GM21381 (cell line): ENCODE data around the gene SESN1.
"Not testable (repeated sequence)": the region's sequence is repeated elsewhere in the genome, so short reads cannot be mapped to it uniquely, and the experiment has no call there.

Experiments used
- ATAC-seq: cut with Tn5 transposase; IDR thresholded peaks from one replicate; pipeline ENCODE4 v1.9.1; 2021; ENCODE audit warnings: mild to moderate bottlenecking, moderate library complexity; ENCODE audit not compliant: unreplicated experiment

Gene SESN1

DNA sequence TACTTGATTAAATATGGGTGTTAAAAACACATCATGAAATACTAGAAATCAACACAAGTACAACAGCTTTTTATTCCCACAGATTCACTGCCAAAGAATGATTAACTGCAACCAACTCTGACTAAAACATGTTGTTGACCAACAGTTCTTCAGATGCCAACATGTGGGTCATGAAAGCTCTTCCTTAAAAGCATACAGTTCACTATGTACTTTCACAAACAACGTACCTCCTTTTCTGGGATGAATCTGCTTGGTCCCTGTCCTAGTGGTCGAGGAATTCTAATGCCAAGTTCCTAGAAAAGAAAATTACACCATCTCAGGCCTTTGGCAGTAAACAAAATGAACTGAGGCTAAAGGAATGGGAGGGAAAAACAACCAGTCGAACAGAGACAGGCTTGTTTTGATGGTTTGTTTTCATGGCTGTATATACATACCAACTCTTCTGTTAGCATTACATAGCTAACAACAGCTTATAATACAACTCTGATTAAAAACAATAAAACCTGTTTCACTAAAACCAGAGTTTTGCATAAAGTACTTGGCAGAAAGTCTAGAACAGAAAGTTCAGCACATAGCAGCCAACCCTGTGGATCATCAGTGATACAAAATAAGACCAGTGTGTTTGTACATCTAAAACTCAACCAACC is 92.5 kb downstream of the SESN1 start:
- ATAC-seq, result no peak

DNA sequence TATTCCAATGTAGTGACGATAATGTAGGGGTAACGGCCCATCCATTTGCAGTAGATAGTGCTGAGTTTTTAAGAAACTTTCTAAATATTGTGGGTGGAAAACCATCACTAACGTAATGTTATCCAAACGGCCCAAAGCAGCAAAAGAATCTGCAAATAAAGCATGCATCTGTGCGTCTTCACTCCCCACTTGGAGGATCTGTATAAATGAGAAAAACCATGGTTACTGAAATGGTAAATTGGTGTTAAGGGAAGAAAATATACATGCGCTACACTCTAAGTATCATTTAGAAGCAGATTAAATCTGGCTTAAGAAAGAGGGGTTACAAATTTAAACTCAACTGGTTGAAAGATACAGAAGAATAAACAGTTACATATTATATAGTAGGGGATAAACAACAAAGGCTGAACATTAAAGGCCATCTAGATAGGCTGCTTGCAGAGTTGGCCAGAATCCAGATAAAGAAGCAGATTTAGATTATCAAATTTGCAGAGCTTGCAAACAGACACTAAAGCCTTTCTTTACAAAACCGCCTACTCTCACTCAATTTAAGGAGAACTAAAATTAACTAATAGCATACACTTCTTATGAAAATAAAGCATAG is 93.3 kb downstream of the SESN1 start:
- no peak for ATAC-seq

DNA sequence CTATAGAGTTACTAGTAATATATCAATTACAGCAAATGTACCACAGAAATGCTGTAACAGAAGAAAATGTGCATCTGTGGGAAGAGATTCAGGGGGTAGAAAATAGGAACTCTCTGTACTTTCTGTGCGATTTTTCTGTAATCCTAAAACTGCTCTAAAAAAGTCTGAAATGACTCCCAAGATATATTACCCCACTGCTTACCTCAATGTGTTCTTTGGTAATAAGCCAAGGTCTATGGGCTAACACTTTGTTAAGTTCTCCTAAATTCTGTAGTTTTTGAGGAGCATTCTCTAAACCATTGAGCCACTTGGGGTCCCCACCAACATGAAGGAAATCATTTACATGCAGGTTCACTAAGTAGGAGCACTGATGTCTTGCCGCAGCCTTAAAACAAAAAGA is 94.4 kb downstream of the SESN1 start:
- ATAC-seq, result no peak

DNA sequence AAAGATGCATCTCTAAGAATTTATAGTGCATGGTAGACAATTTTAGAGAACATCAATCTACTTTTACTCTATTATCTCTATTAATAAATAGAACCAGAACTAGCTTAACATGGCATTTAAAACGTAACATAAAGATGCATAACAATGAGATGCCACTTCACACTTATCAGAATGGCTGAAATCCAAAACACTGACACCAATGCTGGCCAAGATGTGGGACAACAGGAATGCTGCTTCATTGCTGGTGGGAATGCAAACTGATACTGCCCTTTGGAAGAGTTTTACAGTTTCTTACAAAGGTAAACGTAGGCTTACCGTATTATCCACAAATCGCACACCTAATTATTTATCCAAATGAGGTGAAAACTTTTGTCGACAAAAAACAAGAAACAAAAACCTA is 95.2 kb downstream of the SESN1 start:
- no peak for ATAC-seq

DNA sequence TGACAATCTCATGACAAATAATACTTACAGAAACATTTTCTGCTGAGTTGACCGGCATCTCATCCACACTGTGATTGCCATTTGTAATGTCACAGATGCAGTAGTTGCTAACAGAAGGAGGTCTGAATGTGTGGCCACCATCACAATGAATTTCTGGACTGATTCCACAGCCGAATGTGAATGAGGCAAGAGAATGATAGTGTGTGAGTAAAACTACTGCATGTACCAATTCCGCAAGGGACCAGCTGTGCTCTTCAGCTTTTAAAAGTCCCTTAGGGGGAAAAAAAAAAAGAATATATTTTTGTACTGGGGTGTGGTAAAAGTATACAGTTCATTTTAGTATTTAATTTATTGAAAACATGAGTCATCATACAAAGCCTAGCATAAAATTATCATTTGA is 96.2 kb downstream of the SESN1 start:
- no peak for ATAC-seq

DNA sequence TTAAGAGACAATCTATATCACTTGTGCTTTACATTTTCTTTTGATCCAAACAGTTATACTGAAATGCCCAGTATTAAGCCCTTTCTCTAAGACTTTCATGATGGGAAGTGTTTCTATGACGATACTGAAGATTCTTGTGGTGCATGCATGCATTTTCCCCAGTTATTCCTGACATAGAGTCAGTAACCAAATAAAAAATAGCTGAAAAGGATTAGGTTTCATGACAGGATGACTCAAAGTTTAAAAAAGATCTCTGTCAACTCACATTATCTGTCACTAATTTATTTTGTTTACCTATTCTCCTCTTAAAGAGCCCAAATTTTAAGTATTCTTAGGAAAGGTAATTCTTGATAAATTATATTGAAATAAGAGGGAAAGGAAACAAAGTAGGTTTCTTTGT is 98.4 kb downstream of the SESN1 start:
- ATAC-seq, result no peak

DNA sequence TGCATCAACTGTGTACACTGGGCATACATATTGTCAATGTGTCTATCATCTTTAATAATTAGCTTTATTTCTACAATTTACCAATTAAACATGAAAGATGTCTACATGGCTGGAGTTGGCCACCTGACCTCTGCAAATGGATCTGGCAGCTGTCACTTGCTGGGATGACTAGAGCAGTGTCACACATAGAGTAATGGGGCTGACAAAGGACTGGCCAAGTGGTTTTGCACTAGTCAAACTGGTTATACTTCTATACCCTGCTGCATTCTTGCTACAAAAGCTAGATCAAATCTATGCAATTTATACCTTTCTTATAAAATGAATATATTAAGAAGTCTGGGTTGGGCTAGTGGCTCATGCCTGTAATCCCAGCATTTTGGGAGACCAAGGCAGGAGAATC is 99.3 kb downstream of the SESN1 start:
- ATAC-seq, result no peak

DNA sequence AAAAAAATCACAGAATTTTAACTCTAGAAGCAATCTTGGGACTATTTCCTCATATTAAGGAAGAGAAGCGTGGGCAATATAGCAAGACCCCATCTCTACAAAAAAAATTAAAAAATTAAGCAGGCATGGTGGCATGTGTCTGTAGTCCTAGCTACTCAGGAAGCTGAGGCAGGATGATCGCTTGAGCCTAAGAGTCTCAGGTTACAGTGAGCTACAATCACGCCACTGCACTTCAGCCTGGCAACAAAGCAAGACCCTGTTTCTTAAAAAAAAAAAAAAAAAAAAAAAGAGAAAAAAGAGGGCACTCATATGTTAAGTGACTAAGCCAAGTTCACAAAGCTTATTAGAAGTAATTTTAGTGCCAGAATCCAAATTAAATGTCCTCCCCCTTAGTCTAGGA is 100.8 kb downstream of the SESN1 start:
- no peak for ATAC-seq

DNA sequence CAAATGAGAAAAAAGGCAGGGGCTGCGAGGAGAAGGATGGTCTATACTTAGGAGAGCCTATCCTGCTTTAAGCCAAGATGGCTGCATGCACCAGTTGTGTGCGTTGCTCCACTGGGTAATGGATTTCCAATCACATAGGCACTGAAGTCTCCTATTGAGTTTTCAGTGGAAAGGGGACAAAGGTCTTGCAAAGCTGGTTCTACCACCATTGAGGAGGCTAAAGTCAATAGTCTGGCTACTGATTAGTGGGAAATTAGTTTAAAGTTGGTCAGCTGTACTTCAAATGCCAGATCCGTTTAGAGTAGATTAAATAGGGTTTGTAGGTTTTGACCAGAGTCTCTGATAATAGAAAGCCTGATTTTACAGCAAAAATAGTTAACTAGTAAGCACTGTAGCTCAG is 104.9 kb downstream of the SESN1 start:
- ATAC-seq, result no peak

DNA sequence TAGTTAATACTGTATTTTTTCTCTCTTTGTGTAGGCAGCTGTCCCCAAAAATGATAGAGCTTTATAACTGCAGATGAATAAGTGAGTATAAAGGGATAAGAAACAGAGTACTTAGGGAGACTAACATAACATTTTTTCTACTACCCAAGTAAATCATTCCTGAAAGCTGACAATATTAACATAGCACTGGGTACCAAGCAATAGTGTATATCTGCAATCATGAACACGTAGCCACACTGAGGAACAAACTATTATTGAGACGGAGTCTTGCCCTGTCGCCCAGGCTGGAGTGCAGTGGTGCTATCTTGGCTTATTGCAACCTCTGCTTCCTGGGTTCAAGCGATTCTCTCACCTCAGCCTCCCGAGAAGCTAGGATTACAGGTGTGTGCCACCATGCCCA is 105.9 kb downstream of the SESN1 start:
- ATAC-seq, result no peak

DNA sequence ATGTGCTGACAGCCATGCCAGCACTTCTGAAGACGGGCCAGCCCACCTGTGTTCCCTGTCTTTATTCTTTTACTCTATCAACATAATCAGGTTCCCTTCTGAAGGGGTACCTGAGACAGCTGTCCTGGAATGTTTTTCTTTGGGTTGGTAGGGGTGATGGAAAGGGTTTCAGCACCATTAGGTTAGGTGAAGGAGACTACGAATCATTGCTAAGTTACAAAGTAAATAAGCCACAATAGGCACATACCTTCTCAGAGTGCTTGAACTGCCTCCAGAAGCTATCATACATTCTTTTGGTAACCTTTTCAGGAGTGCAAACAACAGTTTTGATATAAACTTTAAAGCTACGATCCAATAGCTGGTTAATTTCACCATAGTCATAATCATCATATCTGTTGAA is 106.3 kb downstream of the SESN1 start:
- ATAC-seq, result no peak

DNA sequence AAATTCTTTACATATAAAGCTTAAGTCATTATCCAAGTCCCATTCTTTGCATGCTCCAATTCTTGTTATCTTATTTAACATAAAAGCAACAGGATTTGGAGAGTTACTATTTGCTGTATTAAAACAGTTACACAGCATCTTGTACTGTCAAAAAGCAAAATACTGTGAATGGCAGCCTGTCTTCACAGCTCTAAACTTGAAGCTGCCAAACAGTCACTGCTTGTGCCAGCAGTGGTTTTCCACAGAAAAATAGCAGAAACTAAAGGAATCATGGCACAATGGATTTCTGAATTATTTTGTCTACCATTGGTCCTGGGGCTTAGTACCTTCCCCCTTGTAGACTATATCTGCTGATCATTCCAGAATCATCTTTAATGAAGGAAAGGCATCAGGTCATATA is 107.5 kb downstream of the SESN1 start:
- ATAC-seq, result no peak

DNA sequence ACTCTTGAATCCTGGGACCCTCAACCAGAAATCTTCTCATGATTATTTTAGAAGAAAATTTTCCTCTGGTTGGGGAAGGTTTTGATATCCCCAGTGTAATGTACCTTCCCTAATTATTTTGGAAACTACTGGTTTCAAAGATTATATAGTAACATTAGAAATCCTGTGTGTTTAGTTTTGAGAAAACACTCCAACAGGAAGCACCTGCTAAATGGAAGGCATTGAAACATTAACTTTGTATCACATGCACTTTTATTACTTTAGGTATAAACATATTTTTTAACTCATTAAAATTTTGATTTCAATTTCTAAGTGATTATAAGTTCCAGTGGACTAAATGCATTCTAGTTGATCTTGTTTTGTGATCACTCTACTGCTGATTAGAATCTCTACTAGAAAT is 109.3 kb downstream of the SESN1 start:
- no peak for ATAC-seq

DNA sequence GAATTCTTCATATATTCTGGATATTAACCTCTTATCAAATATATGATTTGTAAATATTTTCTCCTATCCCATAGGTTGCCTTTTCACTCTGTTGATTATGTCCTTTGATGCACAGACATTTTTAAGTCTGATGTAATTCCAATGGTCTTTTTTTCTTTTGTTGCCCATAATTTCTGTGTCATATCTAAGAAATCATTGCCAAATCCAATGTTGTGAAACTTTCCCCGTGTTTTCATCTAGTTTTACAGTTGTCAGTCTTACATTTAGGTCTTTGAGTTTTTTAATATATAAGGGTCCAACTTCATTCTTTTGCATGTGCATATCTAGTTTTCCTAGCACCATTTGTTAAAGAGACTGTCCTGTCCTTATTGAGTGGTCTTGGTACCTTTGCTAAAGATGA is 111.5 kb downstream of the SESN1 start:
- ATAC-seq, result no peak

DNA sequence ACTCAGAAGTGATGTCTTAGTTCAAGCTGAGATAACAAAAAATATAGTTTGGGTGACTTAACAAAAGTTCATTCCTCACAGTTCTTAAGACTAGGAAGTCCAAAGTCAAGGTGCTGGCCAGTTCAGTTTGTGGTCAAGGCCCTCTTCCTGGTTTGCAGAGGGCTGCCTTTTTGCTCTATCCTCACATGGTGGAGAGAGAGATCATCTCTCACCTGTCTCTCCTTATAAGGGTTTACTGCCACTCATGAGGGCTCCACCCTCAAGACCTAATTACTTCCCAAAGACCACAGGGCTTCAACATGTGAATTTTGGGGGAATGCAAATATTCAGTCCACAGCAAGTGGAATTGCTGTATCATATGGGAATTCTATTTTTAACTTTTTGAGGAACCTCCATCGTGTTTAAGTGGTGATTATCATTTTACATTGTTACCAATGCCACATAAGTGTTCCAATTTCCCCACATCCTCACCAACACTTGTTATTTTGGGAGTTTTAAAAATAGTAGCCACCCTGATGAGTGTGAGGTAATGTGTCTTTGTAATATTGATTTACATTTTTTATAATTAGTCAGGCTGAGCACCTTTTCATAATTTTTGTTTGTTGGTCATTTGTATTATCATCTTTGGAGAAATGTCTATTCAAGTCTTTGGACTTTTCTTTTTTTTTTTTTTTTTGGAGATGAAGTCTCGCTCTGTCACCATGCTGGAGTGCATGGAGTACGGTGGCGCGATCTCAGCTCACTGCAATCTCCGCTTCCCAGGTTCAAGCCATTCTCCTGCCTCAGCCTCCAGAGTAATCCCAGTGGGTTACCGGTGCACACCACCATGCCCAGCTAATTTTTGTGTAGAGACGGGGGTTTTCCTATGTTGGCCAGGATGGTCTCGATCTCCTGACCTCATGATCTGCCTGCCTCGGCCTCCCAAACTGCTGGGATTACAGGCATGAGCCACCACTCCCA is 112.2 kb downstream of the SESN1 start:
- ATAC-seq, result no peak

DNA sequence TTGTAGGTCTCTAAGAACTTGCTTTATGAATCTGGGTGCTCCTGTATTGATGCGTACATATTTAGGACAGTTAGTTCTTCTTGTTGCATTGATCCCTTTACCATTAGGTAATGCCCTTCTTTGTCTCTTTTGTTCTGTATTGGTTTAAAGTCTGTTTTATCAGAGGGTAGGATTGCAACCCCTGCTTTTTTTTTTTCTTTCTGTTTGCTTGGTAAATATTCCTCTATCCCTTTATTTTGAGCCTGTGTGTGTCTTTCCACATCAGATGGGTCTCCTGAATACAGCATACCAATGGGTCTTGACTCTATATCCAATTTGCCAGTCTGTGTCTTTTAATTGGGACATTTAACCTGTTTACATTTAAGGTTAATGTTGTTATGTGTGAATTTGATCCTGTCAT is 116.0 kb downstream of the SESN1 start:
- ATAC-seq, result not testable (repeated sequence)

DNA sequence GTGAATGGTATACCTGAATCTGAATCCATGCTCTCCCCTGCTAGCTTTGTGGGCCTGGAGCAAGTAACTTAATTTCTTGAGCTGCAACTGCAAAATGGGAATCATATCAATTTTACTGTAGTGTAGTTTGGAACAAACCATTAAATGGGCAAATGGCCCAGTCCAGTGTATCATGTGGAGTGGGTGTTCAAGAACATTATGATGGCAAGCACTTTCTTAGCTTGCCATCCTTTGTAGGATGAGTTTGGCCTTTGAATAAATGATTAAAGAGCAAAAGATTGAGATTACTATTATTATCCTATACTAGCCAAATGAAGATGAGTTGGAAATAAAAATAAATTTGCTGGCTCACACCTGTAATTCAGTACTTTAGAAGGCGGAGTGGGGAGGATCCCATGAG is 120.4 kb downstream of the SESN1 start:
- no peak for ATAC-seq

DNA sequence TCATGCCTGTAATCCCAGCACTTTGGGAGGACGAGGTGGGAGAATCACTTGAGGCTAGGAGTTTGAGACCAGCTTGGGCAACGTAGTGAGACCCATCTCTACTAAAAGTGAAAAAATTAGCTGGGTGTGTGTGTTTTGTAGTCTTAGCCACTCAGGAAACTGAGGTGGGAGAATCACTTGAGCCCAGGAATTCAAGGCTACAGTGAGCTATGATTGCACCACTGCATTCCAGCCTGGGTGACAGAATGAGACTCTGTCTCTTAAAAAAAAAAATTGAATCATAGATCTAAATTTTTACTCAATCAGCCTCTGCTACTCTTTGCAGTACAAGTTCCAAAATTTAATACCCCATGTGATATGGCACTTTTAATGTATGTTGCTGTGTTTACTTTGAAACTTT is 124.9 kb downstream of the SESN1 start:
- ATAC-seq, result no peak

DNA sequence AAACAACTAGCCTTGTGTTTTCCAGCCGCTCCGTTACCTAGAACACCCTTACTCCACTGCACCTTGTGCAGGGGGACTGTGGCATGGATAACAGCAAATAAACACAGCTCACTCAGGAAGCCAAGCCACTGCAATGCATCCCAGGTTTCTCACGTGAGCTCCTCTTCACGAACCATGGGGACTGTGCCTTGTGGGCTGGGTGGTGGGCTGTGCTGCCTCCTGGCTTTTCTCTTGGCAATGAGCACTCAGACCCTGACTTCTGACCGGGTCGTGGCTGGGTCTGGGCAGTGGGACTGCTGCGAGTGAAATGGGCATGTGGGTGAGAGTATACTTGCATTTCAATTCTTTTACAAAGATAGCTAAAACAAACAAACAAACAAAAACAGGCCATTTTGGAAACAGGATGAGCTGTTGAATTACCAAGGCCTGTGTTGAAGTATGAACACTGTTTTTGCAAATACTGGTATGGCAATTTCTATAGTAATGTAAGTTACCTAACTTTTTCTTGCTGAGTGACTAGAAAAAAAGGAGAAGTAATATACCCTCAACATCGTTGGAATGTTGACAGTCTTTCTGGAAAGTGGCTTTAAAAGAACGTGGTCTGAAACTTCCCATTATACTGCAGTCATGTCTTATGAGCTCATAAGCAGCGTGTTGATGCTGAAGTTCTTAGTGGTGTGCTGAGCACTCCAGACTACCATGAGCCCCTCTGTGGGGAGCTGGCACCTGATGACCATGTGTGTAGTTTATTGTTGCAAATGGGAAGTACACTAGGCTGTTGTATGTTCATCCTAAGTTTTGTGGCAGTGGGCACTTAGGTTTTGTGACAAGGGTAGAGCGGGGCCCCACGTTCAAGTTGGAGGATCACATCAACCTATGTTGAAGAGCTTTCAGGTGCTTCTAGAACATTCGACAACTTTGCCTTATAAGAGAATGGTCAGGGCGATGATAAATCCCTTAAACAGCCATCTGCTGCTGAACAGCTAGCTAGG is 126.0 kb downstream of the SESN1 start:
- no peak for ATAC-seq

DNA sequence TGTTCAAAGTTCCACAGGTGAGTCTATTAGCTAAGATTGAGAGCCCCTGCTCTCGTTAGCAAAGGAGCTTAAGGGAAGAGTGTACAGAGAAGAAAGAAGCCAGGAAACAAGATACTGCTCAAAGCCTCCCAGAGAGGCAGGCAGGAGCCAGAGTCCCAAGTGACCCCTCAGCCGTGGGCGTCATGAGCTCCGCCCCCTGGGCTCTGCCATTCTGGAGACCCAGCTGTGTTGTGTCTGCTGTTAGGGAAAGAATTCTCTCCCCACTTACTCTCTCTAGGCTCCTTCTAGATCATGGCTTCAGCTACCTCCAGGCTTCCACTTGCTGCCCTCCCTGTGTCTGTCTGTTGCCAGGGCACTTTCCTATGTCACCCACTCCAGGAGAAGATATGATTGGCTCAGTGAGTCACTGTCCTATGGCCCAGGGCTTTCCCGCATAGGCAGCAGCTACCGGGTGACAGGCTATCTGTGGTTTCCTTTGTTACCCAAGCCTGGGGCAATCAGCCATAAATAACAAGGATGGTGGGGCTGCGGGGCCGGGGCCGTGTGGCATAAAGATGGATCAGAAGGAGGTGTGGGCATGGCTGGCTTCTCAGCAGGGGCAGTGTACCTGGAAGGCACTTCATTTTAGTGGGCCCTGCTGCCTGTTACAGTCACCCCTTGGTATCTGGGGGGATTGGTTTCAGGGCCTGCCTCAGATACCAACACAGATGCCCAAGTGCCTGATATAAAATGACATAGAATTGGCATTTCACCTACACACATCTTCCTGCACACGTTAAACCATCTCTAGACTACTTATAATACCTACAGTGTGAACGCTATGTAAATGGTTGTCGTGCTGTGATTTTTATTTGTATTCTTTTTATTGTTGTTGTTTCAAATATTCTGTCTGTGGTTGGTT is 127.5 kb downstream of the SESN1 start:
- ATAC-seq, result no peak
